Activated CD4-positive, alpha-beta T cell treated with anti-CD3 and anti-CD28 coated beads for 36 hours (primary cell): ENCODE results near the gene ODAD2. TPM values are rescaled to one million over a fixed set of nuclear protein-coding genes. Genes with fewer than 3 reads are reported as not detected.
A peak's percentile ranks its signal among the peaks of the same experiment; 100 is the strongest.

ENCODE experiments used
- ATAC-seq: fragments of 200-7000 bp; cut with Tn5 transposase; one replicate; pipeline ENCODE4 v1.10.0; 2021; ENCODE audit warnings: mild to moderate bottlenecking, moderate library complexity
- CTCF ChIA-PET: fragments of 350-600 bp; sonication (Branson Sonifier 250); formaldehyde crosslinking; loops from one replicate; lab custom pipeline; 2021; ENCODE audit warnings: antibody characterized with exemption; lab: Charles Lee
- POLR2A ChIA-PET: fragments of 350-600 bp; sonication (Branson Sonifier 250); formaldehyde crosslinking; loops from one replicate; lab custom pipeline; 2021; ENCODE audit warnings: antibody characterized with exemption, inconsistent platforms; lab: Charles Lee
- DNase-seq: peaks from one replicate; pipeline ENCODE4 v3.0.0-alpha.2; 2020
- H3K27ac Mint-ChIP-seq: one replicate; pipeline ENCODE4 v1.8.0; 2021; ENCODE audit warnings: mixed read lengths
- H3K27me3 Mint-ChIP-seq: one replicate; pipeline ENCODE4 v1.8.0; 2021; ENCODE audit warnings: mixed read lengths
- H3K36me3 Mint-ChIP-seq: one replicate; pipeline ENCODE4 v1.8.0; 2021; ENCODE audit warnings: low read depth, mixed read lengths
- H3K4me1 Mint-ChIP-seq: one replicate; pipeline ENCODE4 v1.8.0; 2021; ENCODE audit warnings: mixed read lengths
- H3K4me3 Mint-ChIP-seq: one replicate; pipeline ENCODE4 v1.8.0; 2021; ENCODE audit warnings: mild to moderate bottlenecking, moderate library complexity, mixed read lengths
- H3K9me3 Mint-ChIP-seq: one replicate; pipeline ENCODE4 v1.8.0; 2021; ENCODE audit warnings: low read depth, mixed read lengths
- intact Hi-C, 2 experiments: fragments of 100-400 bp; cut with DNase I in 1 of 2; cut with micrococcal nuclease in 1 of 2; formaldehyde crosslinking; loops; one replicate each; pipeline versions ENCODE4 v1.14.2 to v1.15.1; 2022 to 2024; cut with DNase I, micrococcal nuclease
- total RNA-seq, 2 experiments: library from RNA; stranded (reverse); gene quantifications; one replicate each; pipeline ENCODE4 v1.2.3, GENCODE V29; 2021

Gene ODAD2
- total RNA-seq, 2 experiments from 2014 or later = 0.23 TPM; not detected in 1

DNA sequence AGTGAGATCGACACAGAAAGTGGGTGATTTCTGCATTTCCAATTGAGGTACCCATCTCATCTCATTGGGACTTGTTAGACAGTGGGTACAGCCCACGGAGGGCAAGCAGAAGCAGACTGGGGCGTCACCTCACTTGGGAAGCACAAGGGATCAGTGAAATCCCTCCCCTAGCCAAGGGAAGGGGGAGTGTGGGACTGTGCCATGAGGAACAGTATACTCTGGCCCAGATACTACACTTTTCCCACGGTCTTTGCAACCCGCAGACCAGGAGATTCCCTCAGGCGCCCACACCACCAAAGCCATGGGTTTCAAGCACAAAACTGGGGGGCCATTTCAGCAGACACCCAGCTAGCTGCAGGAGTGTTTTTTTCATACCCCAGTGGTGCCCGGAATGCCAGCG lies 99.8 kb downstream of the ODAD2 start:
- intact Hi-C loops = no loop called here
- DNase-seq (no peak), ATAC-seq (no peak)
- peaks cover 15% of the 10 kb centered on the region for H3K9me3 Mint-ChIP-seq
- peaks cover 5% of the 10 kb centered on the region for H3K27me3 Mint-ChIP-seq
- no peak overlapping the region for H3K27ac Mint-ChIP-seq
- H3K4me3 Mint-ChIP-seq = no peak overlapping the region
- CTCF ChIA-PET = interaction anchor here (0.6 kb wide), 1 partner anchor 17 kb away, joined by 4 read pairs; no protein-coding TSS in a partner anchor
- POLR2A ChIA-PET = no interaction called here
- H3K4me1 Mint-ChIP-seq = peaks cover 3% of the 10 kb centered on the region
- no peaks in the 10 kb centered on the region for H3K36me3 Mint-ChIP-seq

- peaks cover 4% of the 10 kb centered on the region for H3K9me3 Mint-ChIP-seq
- POLR2A ChIA-PET = no interaction called here
- H3K27me3 Mint-ChIP-seq = peaks cover 5% of the 10 kb centered on the region
- H3K4me1 Mint-ChIP-seq = no peaks in the 10 kb centered on the region
- ATAC-seq = no peak
- intact Hi-C loops = no loop called here
- no peaks in the 10 kb centered on the region for H3K36me3 Mint-ChIP-seq
- no peak overlapping the region for H3K27ac Mint-ChIP-seq
- CTCF ChIA-PET = interaction anchor here (0.6 to 1.1 kb wide), 3 partner anchors 10 to 17 kb away, joined by 3 to 4 read pairs (median 3); no protein-coding TSS in a partner anchor
- no peak for DNase-seq
- H3K4me3 Mint-ChIP-seq = no peak overlapping the region
These were observed 105.4 kb downstream of the ODAD2 start for GRCh38 chr10:27893358-27893954.

- intact Hi-C loops = no loop called here
- POLR2A ChIA-PET = no interaction called here
- no peaks in the 10 kb centered on the region for H3K36me3 Mint-ChIP-seq
These were observed 107.9 kb downstream of the ODAD2 start for GRCh38 chr10:27890971-27891370.

GRCh38 chr10:27889518-27889917 lies 109.4 kb downstream of the ODAD2 start:
- Mint-ChIP-seq H3K27me3 (peaks cover 2% of the 10 kb centered on the region), H3K27ac (no peak overlapping the region), H3K4me1 (peaks cover 1% of the 10 kb centered on the region), H3K36me3 (no peaks in the 10 kb centered on the region), H3K9me3 (peaks cover 4% of the 10 kb centered on the region), H3K4me3 (no peak overlapping the region)
- POLR2A ChIA-PET = no interaction called here
- DNase-seq (no peak), ATAC-seq (no peak)
- CTCF ChIA-PET = no interaction called here
- intact Hi-C loops = no loop called here

More at GRCh38 chr10:27890971-27891370, 107.9 kb downstream of the ODAD2 start:
- ATAC-seq = no peak
- no peak for DNase-seq
- Mint-ChIP-seq H3K9me3 (peaks cover 2% of the 10 kb centered on the region), H3K4me3 (no peak overlapping the region), H3K27me3 (peaks cover 2% of the 10 kb centered on the region), H3K4me1 (no peaks in the 10 kb centered on the region), H3K27ac (no peak overlapping the region)
- CTCF ChIA-PET = no interaction called here

- ChIA-PET CTCF (no interaction called here), POLR2A (interaction anchor here (0.6 kb wide), 1 partner anchor 557 kb away, joined by 3 read pairs; no protein-coding TSS in a partner anchor)
- Mint-ChIP-seq H3K27ac (no peak overlapping the region), H3K9me3 (peaks cover 4% of the 10 kb centered on the region), H3K36me3 (no peaks in the 10 kb centered on the region), H3K4me1 (peaks cover 5% of the 10 kb centered on the region), H3K27me3 (peaks cover 3% of the 10 kb centered on the region), H3K4me3 (no peak overlapping the region)
- peak; percentile 4 for DNase-seq
- ATAC-seq = peak; percentile 39
- intact Hi-C loops = no loop called here
These were observed 114.7 kb downstream of the ODAD2 start for GRCh38 chr10:27884185-27884641.

- no peak for ATAC-seq
These were observed 120.6 kb downstream of the ODAD2 start for GRCh38 chr10:27878281-27878680.

GRCh38 chr10:27865221-27865635 lies 133.7 kb downstream of the ODAD2 start:
- ATAC-seq = no peak
- no peaks in the 10 kb centered on the region for H3K4me1 Mint-ChIP-seq
- no peak for DNase-seq
- peaks cover 17% of the 10 kb centered on the region for H3K27me3 Mint-ChIP-seq
- peaks cover 5% of the 10 kb centered on the region for H3K9me3 Mint-ChIP-seq
- H3K4me3 Mint-ChIP-seq = no peak overlapping the region
- intact Hi-C loops = no loop called here
- ChIA-PET POLR2A (no interaction called here), CTCF (no interaction called here)
- H3K27ac Mint-ChIP-seq = no peak overlapping the region
- H3K36me3 Mint-ChIP-seq = no peaks in the 10 kb centered on the region

More at GRCh38 chr10:27878281-27878680, 120.6 kb downstream of the ODAD2 start:
- Mint-ChIP-seq H3K4me3 (no peak overlapping the region), H3K36me3 (no peaks in the 10 kb centered on the region), H3K27me3 (peaks cover 7% of the 10 kb centered on the region), H3K27ac (no peak overlapping the region), H3K4me1 (no peaks in the 10 kb centered on the region), H3K9me3 (no peaks in the 10 kb centered on the region)
- CTCF ChIA-PET = no interaction called here
- intact Hi-C loops = no loop called here
- POLR2A ChIA-PET = no interaction called here
- DNase-seq = no peak

- Mint-ChIP-seq H3K27ac (no peak overlapping the region), H3K4me1 (no peaks in the 10 kb centered on the region), H3K4me3 (no peak overlapping the region), H3K36me3 (no peaks in the 10 kb centered on the region), H3K27me3 (peaks cover 15% of the 10 kb centered on the region), H3K9me3 (no peaks in the 10 kb centered on the region)
- DNase-seq = no peak
- ATAC-seq = no peak
- intact Hi-C loops = no loop called here
- ChIA-PET CTCF (no interaction called here), POLR2A (no interaction called here)
These were observed 137.1 kb downstream of the ODAD2 start for GRCh38 chr10:27861781-27862180.

- no peaks in the 10 kb centered on the region for H3K9me3 Mint-ChIP-seq
- no peak overlapping the region for H3K27ac Mint-ChIP-seq
- intact Hi-C loops = no loop called here
- ChIA-PET POLR2A (no interaction called here), CTCF (no interaction called here)
- ATAC-seq (no peak), DNase-seq (no peak)
- H3K4me3 Mint-ChIP-seq = no peak overlapping the region
- H3K36me3 Mint-ChIP-seq = no peaks in the 10 kb centered on the region
- H3K27me3 Mint-ChIP-seq = peaks cover 3% of the 10 kb centered on the region
- H3K4me1 Mint-ChIP-seq = no peaks in the 10 kb centered on the region
These were observed 141.3 kb downstream of the ODAD2 start for GRCh38 chr10:27857616-27858015.

- Mint-ChIP-seq H3K36me3 (peaks cover 1% of the 10 kb centered on the region), H3K9me3 (peaks cover 2% of the 10 kb centered on the region), H3K4me3 (no peak overlapping the region), H3K27ac (no peak overlapping the region), H3K4me1 (no peaks in the 10 kb centered on the region), H3K27me3 (peaks cover 13% of the 10 kb centered on the region)
- ChIA-PET POLR2A (no interaction called here), CTCF (no interaction called here)
- DNase-seq (no peak), ATAC-seq (no peak)
- intact Hi-C loops = no loop called here
These were observed 154.7 kb downstream of the ODAD2 start for GRCh38 chr10:27844223-27844622.

GRCh38 chr10:27838901-27839300 lies 160.0 kb downstream of the ODAD2 start:
- H3K27me3 Mint-ChIP-seq = peaks cover 3% of the 10 kb centered on the region
- no peak overlapping the region for H3K4me3 Mint-ChIP-seq
- CTCF ChIA-PET = no interaction called here
- ATAC-seq = no peak
- no peak for DNase-seq
- intact Hi-C loops = no loop called here
- H3K27ac Mint-ChIP-seq = no peak overlapping the region
- no peaks in the 10 kb centered on the region for H3K36me3 Mint-ChIP-seq
- no peaks in the 10 kb centered on the region for H3K4me1 Mint-ChIP-seq
- POLR2A ChIA-PET = no interaction called here
- H3K9me3 Mint-ChIP-seq = no peaks in the 10 kb centered on the region

- CTCF ChIA-PET = no interaction called here
- POLR2A ChIA-PET = no interaction called here
- H3K27ac Mint-ChIP-seq = no peak overlapping the region
- H3K27me3 Mint-ChIP-seq = peaks cover 3% of the 10 kb centered on the region
- intact Hi-C loops = no loop called here
- no peak for DNase-seq
- no peak overlapping the region for H3K4me3 Mint-ChIP-seq
- H3K4me1 Mint-ChIP-seq = no peaks in the 10 kb centered on the region
- no peaks in the 10 kb centered on the region for H3K36me3 Mint-ChIP-seq
- no peak for ATAC-seq
- H3K9me3 Mint-ChIP-seq = no peaks in the 10 kb centered on the region
These were observed 160.5 kb downstream of the ODAD2 start for GRCh38 chr10:27838361-27838760.
